AG09309 (cell line): ENCODE measurements around the gene SLC7A7.

ENCODE experiments used
- DNase-seq: peaks from one replicate; pipeline ENCODE4 v3.0.0-alpha.2; 2010; ENCODE audit warnings: low read depth
- H3K4me3 ChIP-seq: 2 replicates; pipeline ENCODE4 v1.5.1; 2011; ENCODE audit warnings: mild to moderate bottlenecking, low read depth, low read length, moderate library complexity; ENCODE audit not compliant: control insufficient read depth
- TF ChIP-seq, protein P1 (sequence below): IDR thresholded peaks from 2 replicates; pipeline ENCODE4 v1.5.1; 2011; ENCODE audit warnings: mild to moderate bottlenecking, low read depth, low read length, inconsistent platforms; ENCODE audit not compliant: insufficient read depth, control insufficient read depth; ENCODE audit errors: missing control alignments

Gene SLC7A7

DNA sequence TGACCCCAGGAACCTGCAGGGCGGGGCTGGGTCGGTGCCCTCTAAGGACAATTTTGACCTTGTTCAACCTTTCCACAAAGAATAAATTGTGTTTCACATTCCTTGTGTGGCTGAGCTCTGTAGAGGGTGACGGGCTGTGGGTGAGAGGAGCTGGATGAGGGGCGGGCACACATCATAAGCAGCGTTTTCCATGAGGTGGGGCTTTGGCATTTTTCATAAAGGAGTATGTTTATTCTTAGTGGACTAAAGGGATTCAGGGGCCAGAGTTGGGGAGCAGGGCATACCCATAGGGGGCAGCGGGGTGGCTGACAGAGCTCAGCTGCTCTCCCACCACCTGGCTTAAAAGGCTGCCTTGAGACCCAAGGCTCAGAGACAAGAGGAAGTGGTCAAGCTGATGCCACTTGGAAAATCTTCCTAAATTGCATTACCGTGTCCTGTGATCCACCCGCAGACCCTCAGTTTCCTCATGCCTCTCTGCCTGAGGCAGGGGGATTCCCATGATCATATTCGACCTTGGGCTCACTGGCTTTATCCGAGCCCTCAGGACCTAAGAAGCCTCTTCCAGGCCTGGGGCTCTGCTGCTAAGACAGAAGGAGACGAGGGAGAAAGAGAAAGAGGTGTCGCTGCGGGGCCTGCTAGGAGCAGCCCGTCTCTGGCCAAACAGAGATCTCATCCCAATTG lies 32.6 kb upstream of the SLC7A7 start:
- H3K4me3 ChIP-seq, result no peak overlapping the region
- DNase-seq, result no peak
- TF ChIP-seq, protein P1, sequence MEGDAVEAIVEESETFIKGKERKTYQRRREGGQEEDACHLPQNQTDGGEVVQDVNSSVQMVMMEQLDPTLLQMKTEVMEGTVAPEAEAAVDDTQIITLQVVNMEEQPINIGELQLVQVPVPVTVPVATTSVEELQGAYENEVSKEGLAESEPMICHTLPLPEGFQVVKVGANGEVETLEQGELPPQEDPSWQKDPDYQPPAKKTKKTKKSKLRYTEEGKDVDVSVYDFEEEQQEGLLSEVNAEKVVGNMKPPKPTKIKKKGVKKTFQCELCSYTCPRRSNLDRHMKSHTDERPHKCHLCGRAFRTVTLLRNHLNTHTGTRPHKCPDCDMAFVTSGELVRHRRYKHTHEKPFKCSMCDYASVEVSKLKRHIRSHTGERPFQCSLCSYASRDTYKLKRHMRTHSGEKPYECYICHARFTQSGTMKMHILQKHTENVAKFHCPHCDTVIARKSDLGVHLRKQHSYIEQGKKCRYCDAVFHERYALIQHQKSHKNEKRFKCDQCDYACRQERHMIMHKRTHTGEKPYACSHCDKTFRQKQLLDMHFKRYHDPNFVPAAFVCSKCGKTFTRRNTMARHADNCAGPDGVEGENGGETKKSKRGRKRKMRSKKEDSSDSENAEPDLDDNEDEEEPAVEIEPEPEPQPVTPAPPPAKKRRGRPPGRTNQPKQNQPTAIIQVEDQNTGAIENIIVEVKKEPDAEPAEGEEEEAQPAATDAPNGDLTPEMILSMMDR, result peak; percentile 3

DNA sequence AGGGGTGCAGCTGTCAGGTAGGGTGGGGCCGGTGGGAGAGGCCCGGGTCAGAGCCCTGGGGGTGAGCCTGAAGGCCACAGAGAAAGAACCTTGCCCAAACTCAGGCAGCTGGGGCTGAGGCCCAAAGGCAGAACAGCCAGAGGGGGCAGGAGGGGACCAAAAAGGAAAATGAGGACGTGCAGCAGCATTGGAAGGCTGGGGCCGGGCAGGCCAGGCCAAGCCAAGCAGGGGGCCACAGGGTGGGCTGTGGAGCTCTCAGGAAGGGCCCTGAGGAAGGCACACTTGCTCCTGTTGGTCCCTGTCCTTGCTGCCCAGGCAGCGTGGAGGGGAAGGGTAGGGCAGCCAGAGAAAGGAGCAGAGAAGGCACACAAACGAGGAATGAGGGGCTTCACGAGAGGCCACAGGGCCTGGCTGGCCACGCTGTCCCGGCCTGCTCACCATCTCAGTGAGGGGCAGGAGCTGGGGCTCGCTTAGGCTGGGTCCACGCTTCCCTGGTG lies 31.6 kb upstream of the SLC7A7 start:
- DNase-seq, result no peak
- H3K4me3 ChIP-seq, result no peak overlapping the region
- TF ChIP-seq, protein P1, result peak; percentile 9

DNA sequence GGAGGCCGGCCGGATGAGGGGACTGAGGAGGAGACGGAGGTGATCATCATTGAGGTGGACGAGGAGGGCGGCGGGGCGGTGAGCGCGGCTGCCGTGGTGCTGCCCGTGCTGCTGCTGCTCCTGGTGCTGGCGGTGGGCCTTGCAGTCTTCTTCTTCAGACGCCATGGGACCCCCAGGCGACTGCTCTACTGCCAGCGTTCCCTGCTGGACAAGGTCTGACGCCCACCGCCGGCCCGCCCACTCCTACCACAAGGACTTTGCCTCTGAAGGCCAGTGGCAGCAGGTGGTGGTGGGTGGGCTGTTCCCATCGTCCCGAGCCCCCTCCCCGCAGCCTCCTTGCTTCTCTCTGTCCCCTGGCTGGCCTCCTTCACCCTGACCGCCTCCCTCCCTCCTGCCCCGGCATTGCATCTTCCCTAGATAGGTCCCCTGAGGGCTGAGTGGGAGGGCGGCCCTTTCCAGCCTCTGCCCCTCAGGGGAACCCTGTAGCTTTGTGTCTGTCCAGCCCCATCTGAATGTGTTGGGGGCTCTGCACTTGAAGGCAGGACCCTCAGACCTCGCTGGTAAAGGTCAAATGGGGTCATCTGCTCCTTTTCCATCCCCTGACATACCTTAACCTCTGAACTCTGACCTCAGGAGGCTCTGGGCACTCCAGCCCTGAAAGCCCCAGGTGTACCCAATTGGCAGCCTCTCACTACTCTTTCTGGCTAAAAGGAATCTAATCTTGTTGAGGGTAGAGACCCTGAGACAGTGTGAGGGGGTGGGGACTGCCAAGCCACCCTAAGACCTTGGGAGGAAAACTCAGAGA lies 30.8 kb upstream of the SLC7A7 start:
- TF ChIP-seq, protein P1, result no peak
- DNase-seq, result no peak

DNA sequence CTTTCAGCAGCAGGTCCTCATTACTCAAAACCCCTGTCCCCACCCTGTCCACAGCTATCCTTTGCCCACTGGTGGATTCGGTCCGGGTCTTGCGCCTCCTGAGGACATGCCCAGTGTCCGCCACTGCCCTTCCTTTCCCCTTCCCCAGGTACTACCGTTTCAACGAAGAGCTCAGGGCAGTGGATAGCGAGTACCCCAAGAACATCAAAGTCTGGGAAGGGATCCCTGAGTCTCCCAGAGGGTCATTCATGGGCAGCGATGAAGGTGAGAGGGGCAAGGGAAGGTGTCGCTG lies 29.8 kb upstream of the SLC7A7 start:
- no peak overlapping the region for H3K4me3 ChIP-seq
- no peak for DNase-seq
- TF ChIP-seq, protein P1, result no peak

More for the DNA sequence above, 30.8 kb upstream of the SLC7A7 start:
- H3K4me3 ChIP-seq, result no peak overlapping the region

DNA sequence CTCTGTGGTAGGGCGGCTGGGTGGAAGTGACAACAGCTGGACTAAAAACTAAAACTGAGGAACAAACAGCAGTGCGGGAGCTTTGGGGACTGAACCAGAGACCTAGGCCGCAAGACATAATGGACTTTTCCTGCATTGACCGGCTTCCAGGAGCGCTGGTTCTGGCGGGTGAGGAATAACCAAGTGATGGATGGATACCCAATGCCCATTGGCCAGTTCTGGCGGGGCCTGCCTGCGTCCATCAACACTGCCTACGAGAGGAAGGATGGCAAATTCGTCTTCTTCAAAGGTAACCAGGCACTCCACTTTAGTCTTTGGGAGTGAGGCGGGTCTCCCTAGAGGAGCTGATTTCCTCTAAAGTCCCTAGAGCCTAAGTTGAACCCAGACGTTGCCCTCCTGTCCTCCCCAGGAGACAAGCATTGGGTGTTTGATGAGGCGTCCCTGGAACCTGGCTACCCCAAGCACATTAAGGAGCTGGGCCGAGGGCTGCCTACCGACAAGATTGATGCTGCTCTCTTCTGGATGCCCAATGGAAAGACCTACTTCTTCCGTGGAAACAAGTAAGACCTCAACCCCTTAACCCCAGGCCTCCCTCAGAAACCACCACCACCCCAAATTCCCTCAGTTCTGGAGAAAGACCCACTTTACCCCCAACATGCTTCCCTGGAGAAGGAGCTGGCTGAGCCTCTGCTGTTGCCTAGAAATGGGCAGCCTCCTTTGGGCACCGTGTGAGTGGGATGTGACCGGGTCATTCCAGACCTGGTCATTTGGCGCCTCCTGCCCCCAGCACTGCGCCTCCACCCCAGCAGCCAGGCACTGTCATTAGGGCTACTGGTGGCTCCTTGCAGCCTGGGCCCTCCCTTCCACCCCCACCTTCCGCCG lies 29.2 kb upstream of the SLC7A7 start:
- DNase-seq, result no peak
- TF ChIP-seq, protein P1, result no peak
- H3K4me3 ChIP-seq, result no peak overlapping the region

DNA sequence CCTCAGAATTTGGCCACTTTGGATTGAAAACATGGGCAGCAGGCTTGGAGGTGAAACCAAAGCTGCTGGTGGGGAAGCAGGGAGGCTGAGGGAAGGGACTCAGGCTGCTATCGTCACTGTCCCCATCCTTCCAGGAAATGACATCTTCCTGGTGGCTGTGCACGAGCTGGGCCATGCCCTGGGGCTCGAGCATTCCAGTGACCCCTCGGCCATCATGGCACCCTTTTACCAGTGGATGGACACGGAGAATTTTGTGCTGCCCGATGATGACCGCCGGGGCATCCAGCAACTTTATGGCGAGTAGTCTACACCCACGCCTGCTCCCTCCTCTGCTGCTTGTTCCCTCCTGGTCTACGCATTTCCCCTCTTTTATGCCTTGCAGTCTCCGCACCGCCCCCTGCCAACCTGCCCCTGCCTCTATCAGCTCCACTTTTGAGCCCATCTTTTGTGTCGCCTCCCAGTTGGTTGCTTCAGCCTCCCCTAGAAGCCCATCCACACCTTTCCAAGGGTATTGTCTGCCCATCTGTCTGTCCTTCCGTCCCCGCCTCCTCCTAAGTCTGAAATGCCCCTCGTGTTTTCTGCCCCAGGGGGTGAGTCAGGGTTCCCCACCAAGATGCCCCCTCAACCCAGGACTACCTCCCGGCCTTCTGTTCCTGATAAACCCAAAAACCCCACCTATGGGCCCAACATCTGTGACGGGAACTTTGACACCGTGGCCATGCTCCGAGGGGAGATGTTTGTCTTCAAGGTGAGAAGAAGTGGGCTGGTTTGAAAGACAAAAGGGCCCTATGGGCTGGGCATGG lies 28.1 kb upstream of the SLC7A7 start:
- H3K4me3 ChIP-seq, result no peak overlapping the region
- TF ChIP-seq, protein P1, result no peak
- no peak for DNase-seq
